Esophagus squamous epithelium (tissue), 4 donors: Measurements from ENCODE around the gene CACNA2D3.

ENCODE experiments used
- POLR2A ChIP-seq, 4 donors: fragments of 450-650 bp; IDR thresholded peaks; one replicate each; pipeline ENCODE4 v1.6.1; 2017; ENCODE audit warnings: antibody characterized with exemption in 4 of 4, mild to moderate bottlenecking in 4 of 4, moderate library complexity in 3 of 4
- TF ChIP-seq, protein P1 (sequence below), 6 experiments: fragments of 450-650 bp in 4 of 6; fragments of 200-600 bp in 2 of 6; sonication (generic) in 2 of 6; IDR thresholded peaks; one replicate each; pipeline ENCODE4 v1.5.1; 2016 to 2019; ENCODE audit warnings: antibody characterized with exemption in 6 of 6, mild to moderate bottlenecking in 4 of 6, moderate library complexity in 4 of 6

DNA sequence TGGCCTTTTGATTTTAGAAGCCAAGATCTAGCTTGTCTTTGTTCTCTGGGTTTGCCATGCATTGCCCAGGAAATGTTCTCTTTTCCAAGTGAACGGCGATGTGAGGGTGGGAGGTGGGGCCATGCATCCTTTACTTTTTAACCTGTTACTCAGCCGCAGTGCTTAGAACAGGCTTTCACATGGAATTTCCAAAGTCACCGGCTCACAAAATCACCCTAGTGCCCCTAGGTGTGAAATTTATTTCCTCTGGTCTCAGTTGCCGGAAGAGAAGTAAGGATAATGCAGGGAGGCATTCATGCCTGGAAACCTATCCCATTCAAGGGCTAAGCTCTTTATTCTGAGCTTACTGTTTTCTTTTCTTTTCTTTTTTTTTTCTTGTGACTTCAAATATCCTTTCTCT is 93.2 kb downstream of the CACNA2D3 start:
- TF ChIP-seq, protein P1, sequence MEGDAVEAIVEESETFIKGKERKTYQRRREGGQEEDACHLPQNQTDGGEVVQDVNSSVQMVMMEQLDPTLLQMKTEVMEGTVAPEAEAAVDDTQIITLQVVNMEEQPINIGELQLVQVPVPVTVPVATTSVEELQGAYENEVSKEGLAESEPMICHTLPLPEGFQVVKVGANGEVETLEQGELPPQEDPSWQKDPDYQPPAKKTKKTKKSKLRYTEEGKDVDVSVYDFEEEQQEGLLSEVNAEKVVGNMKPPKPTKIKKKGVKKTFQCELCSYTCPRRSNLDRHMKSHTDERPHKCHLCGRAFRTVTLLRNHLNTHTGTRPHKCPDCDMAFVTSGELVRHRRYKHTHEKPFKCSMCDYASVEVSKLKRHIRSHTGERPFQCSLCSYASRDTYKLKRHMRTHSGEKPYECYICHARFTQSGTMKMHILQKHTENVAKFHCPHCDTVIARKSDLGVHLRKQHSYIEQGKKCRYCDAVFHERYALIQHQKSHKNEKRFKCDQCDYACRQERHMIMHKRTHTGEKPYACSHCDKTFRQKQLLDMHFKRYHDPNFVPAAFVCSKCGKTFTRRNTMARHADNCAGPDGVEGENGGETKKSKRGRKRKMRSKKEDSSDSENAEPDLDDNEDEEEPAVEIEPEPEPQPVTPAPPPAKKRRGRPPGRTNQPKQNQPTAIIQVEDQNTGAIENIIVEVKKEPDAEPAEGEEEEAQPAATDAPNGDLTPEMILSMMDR (IDR thresholded peaks at IDR 0.05), result no peak
- TF ChIP-seq POLR2A (IDR thresholded peaks at IDR 0.05), result no peak
